SW 1271 (cell line): ENCODE measurements around the gene KCNQ1.
"Not testable (repeated sequence)": the region's sequence is repeated elsewhere in the genome, so short reads cannot be mapped to it uniquely, and the experiment has no call there.

Experiments
- DNase-seq, 2 experiments: peaks; one replicate each; lab custom pipeline; 2025; lab: John Stamatoyannopoulos, UW

Gene KCNQ1

GRCh38 chr11:2472428-2473186, 27.8 kb downstream of the KCNQ1 start:
- no peak for DNase-seq

GRCh38 chr11:2473361-2474058, 28.7 kb downstream of the KCNQ1 start:
- DNase-seq = no peak

GRCh38 chr11:2474059-2474901, 29.5 kb downstream of the KCNQ1 start:
- DNase-seq = no peak

GRCh38 chr11:2475136-2475918, 30.5 kb downstream of the KCNQ1 start:
- no peak for DNase-seq

GRCh38 chr11:2477254-2477653, 32.4 kb downstream of the KCNQ1 start:
- no peak for DNase-seq

GRCh38 chr11:2477936-2478335, 33.1 kb downstream of the KCNQ1 start:
- no peak for DNase-seq

GRCh38 chr11:2480067-2480873, 35.5 kb downstream of the KCNQ1 start:
- DNase-seq = not testable (repeated sequence)

- DNase-seq = no peak
Measured at GRCh38 chr11:2480874-2481220, 36.0 kb downstream of the KCNQ1 start.

GRCh38 chr11:2481253-2481652, 36.4 kb downstream of the KCNQ1 start:
- no peak for DNase-seq

- DNase-seq = no peak
Measured at GRCh38 chr11:2482204-2482603, 37.4 kb downstream of the KCNQ1 start.

- DNase-seq = no peak
Measured at GRCh38 chr11:2482745-2483144, 37.9 kb downstream of the KCNQ1 start.

- DNase-seq = no peak
Measured at GRCh38 chr11:2483426-2483825, 38.6 kb downstream of the KCNQ1 start.

GRCh38 chr11:2484576-2485125, 39.8 kb downstream of the KCNQ1 start:
- DNase-seq = no peak

- DNase-seq = no peak
Measured at GRCh38 chr11:2488004-2488403, 43.2 kb downstream of the KCNQ1 start.

GRCh38 chr11:2489083-2489482, 44.3 kb downstream of the KCNQ1 start:
- no peak for DNase-seq

- not testable (repeated sequence) for DNase-seq
Measured at GRCh38 chr11:2497951-2498350, 53.1 kb downstream of the KCNQ1 start.

- DNase-seq = no peak
Measured at GRCh38 chr11:2498750-2499149, 53.9 kb downstream of the KCNQ1 start.

GRCh38 chr11:2507212-2507901, 62.5 kb downstream of the KCNQ1 start:
- no peak for DNase-seq

GRCh38 chr11:2507945-2508749, 63.3 kb downstream of the KCNQ1 start:
- DNase-seq = no peak
